HG03460 (cell line): Measurements from ENCODE around the gene HAGHL.
"Not testable (repeated sequence)": the region's sequence is repeated elsewhere in the genome, so short reads cannot be mapped to it uniquely, and the experiment has no call there.

Source experiments
- ATAC-seq: cut with Tn5 transposase; IDR thresholded peaks from one replicate; pipeline ENCODE4 v1.9.1; 2021; ENCODE audit not compliant: unreplicated experiment

Gene HAGHL

GRCh38 chr16:767743-768235, 40.9 kb downstream of the HAGHL start:
- ATAC-seq: no peak

DNA sequence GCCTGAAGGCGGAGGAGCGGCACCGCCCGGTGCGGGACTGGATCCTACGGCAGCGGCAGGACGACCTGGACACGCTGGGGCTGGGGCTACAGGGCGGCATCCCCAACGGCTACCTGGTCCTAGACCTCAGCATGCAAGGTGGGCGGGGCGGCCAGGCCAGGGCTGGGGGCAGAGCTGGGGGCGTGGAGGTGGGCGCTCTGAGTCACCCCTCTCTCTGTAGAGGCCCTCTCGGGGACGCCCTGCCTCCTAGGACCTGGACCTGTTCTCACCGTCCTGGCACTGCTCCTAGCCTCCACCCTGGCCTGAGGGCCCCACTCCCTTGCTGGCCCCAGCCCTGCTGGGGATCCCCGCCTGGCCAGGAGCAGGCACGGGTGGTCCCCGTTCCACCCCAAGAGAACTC, 41.5 kb downstream of the HAGHL start:
- ATAC-seq: no peak

DNA sequence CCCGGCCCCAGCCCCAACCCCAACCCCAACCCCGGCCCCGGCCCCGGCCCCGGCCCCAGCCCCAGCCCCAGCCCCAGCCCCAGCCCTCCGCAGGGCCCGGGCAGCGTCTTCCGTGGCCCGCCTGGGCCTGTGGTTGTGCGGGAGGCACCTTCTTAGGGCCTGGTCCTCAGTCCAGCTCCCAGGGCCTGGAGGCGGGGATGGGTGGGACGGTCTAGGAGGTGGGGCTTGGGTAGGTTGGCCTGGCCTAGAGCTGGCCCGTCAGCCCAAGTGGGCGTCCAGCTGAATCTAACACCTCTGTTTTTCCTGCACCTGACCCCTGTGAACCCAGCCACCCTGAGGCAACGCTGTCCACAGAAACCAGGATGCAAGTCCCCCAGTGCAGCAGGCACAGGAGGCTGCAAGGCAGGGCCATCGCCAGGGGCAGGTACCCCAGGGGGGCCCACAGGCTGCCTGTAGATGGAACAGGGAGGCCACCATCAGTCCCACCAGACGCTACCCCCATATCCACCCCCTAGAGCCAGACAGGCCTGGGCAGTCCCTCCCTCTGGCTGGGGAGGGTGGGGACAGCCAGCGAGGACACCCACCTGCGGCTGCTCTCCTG, 42.4 kb downstream of the HAGHL start:
- ATAC-seq: no peak

GRCh38 chr16:769934-770333, 43.0 kb downstream of the HAGHL start:
- no peak for ATAC-seq

- ATAC-seq: no peak
Measured at GRCh38 chr16:770411-770810, 43.5 kb downstream of the HAGHL start.

DNA sequence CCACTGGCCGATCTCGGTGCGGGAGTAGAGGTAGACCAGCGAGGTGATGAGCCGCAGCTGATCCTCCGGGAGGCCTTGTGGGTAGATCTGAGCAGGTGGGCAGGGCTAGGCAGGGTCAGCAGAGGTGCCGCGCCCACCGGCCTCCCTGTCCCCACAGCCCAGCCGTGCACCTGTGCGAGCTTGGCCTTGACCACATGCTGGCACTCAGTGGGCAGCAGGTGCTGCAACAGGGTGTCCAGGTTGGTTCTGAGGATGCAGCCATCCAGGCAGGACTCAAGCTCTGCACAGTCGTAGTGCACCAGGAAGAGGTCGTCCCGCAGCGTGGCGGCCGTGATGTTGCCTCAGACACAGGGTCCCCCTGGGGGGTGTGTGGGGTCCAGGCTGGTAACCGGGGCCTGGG, 46.1 kb downstream of the HAGHL start:
- no peak for ATAC-seq

GRCh38 chr16:774086-775001, 47.4 kb downstream of the HAGHL start:
- no peak for ATAC-seq

DNA sequence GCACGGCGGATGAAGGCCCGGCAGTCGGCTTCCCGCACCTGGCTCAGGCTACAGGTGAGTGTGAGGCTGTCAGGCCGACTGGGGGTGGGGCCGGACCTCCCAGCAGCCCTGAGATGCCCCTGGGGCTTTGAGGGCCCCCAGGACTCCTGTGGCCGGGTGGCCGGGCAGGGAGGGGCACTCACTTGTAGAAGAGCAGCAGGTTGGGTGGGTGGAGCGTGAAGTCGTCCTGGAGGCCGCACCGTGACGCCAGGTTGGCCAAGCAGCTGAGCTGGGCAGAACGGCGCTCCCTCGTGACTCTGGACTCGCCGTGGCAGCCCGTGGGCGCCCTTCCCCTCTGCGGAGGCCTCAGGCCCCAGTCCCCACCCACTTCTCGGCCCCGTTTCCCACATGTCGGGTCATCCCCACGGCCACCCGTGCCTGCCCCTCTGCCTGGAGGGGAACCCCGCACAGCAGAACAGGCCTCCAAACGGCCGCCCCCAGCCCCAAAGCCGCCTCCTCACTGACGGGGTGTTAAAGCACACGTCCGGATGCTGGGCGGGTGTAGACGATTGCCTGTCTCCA, 48.4 kb downstream of the HAGHL start:
- ATAC-seq: no peak

GRCh38 chr16:776298-776697, 49.4 kb downstream of the HAGHL start:
- ATAC-seq: not testable (repeated sequence)

GRCh38 chr16:776824-777223, 49.9 kb downstream of the HAGHL start:
- no peak for ATAC-seq

DNA sequence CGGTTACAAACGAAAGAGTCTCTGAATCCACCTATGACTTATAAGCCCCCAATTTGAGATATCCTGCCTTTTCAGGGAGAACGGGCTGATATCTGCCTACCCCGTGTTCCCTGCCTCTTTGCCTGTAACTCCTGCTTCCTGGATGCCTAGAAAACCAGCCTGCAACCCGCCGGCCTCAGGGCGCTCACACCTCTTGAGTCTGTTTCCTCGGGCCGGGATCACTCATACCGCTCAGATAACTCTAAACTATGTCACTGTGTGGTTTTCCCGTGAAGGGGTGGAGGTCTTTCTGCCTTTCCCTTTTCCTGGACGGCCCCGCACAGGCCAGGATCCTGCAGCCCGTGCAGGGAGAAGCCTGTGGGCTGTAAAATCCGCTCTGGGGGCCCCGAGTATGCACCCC, 50.9 kb downstream of the HAGHL start:
- ATAC-seq: no peak

DNA sequence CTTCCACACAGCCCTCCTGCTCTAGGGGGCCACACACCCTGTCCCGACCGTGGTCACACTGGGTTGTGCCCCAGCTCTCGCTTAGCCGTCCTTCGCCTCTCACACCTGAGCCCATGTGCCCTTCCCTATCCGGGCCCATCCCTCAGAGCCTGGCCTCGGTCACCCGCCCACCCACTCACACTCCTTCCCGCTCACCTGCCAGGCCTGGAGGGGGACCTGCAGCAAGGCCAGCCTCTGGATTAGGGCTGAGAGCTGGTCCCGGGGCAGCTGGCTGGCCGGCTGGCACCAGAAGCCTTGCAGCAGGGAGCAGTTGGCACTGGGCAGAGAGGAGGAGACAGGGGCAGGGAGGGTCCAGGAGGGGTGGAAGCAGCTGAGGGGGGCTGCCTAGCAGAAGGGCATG, 51.5 kb downstream of the HAGHL start:
- ATAC-seq: no peak

- no peak for ATAC-seq
Measured at GRCh38 chr16:778909-779527, 52.1 kb downstream of the HAGHL start.
